KMS-11 (cell line): ENCODE results near the gene NINJ1.

Experiments
- H2AFZ ChIP-seq: fragments of 200-600 bp; sonication (generic); 2 replicates; pipeline ENCODE4 v1.6.1; 2016; ENCODE audit warnings: antibody characterized with exemption, mixed run types, low read depth
- H3K27ac ChIP-seq: fragments of 200-600 bp; sonication (generic); 2 replicates; pipeline ENCODE4 v1.6.1; 2016; ENCODE audit warnings: mild to moderate bottlenecking, mixed run types
- H3K27me3 ChIP-seq: fragments of 200-600 bp; sonication (generic); 2 replicates; pipeline ENCODE4 v1.6.1; 2017; ENCODE audit warnings: mild to moderate bottlenecking, low read depth, mixed run types, moderate library complexity; ENCODE audit not compliant: insufficient read depth
- H3K36me3 ChIP-seq: fragments of 200-600 bp; sonication (generic); 2 replicates; pipeline ENCODE4 v1.6.1; 2017; ENCODE audit warnings: mild to moderate bottlenecking, mixed run types; ENCODE audit not compliant: insufficient read depth
- H3K4me1 ChIP-seq: fragments of 200-600 bp; sonication (generic); 2 replicates; pipeline ENCODE4 v1.6.1; 2016; ENCODE audit warnings: mild to moderate bottlenecking, low read depth, mixed run types; ENCODE audit not compliant: poor library complexity, severe bottlenecking
- H3K4me2 ChIP-seq: fragments of 200-600 bp; sonication (generic); 2 replicates; pipeline ENCODE4 v1.7.0; 2016; ENCODE audit warnings: mild to moderate bottlenecking, mixed run types
- H3K4me3 ChIP-seq: fragments of 200-600 bp; sonication (generic); IDR thresholded peaks from 2 replicates; pipeline ENCODE4 v1.6.1; 2017; ENCODE audit warnings: low read depth, low read length, mixed read lengths; ENCODE audit not compliant: insufficient read depth
- H3K79me2 ChIP-seq: fragments of 200-600 bp; sonication (generic); 2 replicates; pipeline ENCODE4 v1.6.1; 2016; ENCODE audit warnings: low read depth, mixed run types; ENCODE audit not compliant: insufficient read depth
- H3K9ac ChIP-seq: fragments of 200-600 bp; sonication (generic); 2 replicates; pipeline ENCODE4 v1.6.1; 2016; ENCODE audit warnings: mild to moderate bottlenecking, mixed run types
- H4K20me1 ChIP-seq: fragments of 200-600 bp; sonication (generic); 2 replicates; pipeline ENCODE4 v1.6.1; 2016; ENCODE audit warnings: mild to moderate bottlenecking, mixed run types; ENCODE audit not compliant: insufficient read depth
- TF ChIP-seq, protein P1 (sequence below): fragments of 200-600 bp; sonication (generic); conservative IDR thresholded peaks from 2 replicates; pipeline ENCODE4 v1.6.1; 2017; ENCODE audit warnings: low read depth, mild to moderate bottlenecking, antibody characterized with exemption, low read length, moderate library complexity, mixed read lengths

The NINJ1 gene

DNA sequence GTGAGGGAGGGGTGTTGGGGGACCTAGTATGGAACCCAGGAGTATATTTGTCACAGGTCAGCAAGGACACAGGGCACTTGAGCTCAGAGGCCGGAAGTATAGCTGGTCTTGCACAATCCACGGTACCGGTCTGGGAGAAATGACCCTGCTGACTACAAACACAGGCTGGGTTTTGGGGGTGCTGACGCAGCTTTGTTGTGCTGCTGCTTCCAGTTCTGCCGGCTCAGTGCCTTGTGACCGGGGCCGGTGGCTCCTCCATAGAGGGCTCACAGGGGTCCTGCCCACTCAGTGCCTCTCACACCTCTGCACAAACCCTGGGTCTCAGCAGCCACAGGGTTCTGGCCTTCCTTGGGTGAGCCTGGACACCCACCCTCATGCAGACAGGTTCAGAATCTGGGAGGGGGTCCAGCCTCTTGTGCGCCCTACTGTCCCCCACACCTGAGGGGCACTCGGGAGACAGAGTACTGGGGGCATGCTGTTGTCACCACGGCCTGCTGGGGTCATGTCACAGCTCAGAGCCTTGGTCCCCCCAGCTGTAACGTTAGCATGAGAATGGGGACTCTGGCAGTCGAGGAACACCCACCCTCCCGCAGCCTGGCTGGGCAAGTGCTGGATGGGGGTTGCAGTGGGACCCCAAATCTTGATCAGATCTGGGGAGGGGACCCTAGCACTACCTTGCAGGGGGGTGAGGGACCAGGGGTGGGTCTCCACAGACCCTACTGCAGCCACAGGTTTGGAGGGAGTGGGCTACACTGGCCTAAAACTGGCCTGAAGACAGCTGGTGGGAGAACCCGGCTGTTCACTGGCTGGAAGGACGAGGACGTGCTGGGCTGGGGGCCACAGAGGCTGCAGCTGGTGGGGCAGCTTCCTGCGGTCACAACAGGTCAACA is 17.7 kb downstream of the NINJ1 start:
- H3K4me1 ChIP-seq, result peaks cover 28% of the 10 kb centered on the region
- no peaks in the 10 kb centered on the region for H3K36me3 ChIP-seq
- H3K9ac ChIP-seq, result no peak overlapping the region
- H3K27ac ChIP-seq, result no peak overlapping the region
- H3K4me3 ChIP-seq, result no peak overlapping the region
- no peak overlapping the region for H3K4me2 ChIP-seq
- TF ChIP-seq, protein P1, sequence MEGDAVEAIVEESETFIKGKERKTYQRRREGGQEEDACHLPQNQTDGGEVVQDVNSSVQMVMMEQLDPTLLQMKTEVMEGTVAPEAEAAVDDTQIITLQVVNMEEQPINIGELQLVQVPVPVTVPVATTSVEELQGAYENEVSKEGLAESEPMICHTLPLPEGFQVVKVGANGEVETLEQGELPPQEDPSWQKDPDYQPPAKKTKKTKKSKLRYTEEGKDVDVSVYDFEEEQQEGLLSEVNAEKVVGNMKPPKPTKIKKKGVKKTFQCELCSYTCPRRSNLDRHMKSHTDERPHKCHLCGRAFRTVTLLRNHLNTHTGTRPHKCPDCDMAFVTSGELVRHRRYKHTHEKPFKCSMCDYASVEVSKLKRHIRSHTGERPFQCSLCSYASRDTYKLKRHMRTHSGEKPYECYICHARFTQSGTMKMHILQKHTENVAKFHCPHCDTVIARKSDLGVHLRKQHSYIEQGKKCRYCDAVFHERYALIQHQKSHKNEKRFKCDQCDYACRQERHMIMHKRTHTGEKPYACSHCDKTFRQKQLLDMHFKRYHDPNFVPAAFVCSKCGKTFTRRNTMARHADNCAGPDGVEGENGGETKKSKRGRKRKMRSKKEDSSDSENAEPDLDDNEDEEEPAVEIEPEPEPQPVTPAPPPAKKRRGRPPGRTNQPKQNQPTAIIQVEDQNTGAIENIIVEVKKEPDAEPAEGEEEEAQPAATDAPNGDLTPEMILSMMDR, result no peak
- no peak overlapping the region for H2AFZ ChIP-seq
- no peaks in the 10 kb centered on the region for H3K27me3 ChIP-seq
- no peaks in the 10 kb centered on the region for H4K20me1 ChIP-seq
- H3K79me2 ChIP-seq, result no peaks in the 10 kb centered on the region

DNA sequence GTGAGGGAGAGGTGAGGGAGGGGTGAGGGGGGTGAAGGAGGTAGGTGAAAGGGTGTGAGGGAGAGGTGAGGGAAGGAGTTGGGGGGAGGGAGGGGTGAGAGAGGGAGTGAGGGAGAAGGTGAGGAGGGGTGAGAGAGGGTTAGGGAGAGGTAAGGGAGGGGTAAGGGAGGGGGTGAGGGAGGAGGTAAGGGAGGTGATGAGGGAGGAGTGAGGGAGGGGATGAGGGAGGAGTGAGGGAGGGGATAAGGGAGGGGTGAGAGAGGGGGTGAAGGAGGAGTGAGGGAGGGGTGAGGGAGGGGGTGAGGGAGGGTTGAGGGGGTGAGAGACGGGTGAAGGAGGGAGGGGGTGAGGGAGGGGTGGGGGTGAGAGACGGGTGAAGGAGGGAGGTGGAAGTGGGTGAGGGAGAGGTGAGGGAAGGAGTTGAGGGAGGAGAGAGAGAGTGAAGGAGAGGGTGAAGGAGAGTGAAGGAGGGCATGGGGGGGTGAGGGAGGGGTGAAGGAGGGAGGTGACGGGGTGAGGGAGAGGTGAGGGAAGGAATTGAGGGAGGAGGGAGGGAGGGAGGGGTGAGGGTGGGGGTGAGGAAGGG is 18.5 kb downstream of the NINJ1 start:
- no peaks in the 10 kb centered on the region for H3K79me2 ChIP-seq
- no peak overlapping the region for H3K9ac ChIP-seq
- no peaks in the 10 kb centered on the region for H4K20me1 ChIP-seq
- H3K27me3 ChIP-seq, result no peaks in the 10 kb centered on the region
- no peak overlapping the region for H3K4me3 ChIP-seq
- peaks cover 28% of the 10 kb centered on the region for H3K4me1 ChIP-seq
- TF ChIP-seq, protein P1, result no peak
- no peak overlapping the region for H3K4me2 ChIP-seq
- H3K36me3 ChIP-seq, result no peaks in the 10 kb centered on the region
- H3K27ac ChIP-seq, result no peak overlapping the region
- H2AFZ ChIP-seq, result no peak overlapping the region

DNA sequence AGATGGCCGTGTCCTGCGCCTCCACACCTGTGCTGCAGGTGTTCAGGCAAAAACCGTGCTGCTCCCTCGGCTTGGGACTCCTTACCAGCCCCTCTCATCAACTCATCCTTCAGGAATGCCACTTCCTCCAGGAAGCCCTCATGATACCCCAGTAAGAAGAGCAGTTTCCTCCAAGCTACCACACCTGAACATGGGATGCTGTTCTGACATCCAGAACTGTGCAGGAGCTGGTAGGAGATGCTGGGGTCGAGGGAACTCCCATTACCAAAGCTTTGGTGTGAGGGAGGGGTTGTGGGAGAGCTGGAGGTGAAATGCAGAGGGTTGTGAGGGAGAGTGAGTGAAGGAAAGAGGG is 19.1 kb downstream of the NINJ1 start:
- Histone ChIP-seq H3K36me3 (no peaks in the 10 kb centered on the region), H3K27me3 (no peaks in the 10 kb centered on the region), H3K79me2 (no peaks in the 10 kb centered on the region), H4K20me1 (no peaks in the 10 kb centered on the region), H3K4me2 (no peak overlapping the region), H2AFZ (no peak overlapping the region), H3K9ac (no peak overlapping the region), H3K27ac (no peak overlapping the region), H3K4me1 (peaks cover 28% of the 10 kb centered on the region), H3K4me3 (no peak overlapping the region)
- TF ChIP-seq, protein P1, result no peak

DNA sequence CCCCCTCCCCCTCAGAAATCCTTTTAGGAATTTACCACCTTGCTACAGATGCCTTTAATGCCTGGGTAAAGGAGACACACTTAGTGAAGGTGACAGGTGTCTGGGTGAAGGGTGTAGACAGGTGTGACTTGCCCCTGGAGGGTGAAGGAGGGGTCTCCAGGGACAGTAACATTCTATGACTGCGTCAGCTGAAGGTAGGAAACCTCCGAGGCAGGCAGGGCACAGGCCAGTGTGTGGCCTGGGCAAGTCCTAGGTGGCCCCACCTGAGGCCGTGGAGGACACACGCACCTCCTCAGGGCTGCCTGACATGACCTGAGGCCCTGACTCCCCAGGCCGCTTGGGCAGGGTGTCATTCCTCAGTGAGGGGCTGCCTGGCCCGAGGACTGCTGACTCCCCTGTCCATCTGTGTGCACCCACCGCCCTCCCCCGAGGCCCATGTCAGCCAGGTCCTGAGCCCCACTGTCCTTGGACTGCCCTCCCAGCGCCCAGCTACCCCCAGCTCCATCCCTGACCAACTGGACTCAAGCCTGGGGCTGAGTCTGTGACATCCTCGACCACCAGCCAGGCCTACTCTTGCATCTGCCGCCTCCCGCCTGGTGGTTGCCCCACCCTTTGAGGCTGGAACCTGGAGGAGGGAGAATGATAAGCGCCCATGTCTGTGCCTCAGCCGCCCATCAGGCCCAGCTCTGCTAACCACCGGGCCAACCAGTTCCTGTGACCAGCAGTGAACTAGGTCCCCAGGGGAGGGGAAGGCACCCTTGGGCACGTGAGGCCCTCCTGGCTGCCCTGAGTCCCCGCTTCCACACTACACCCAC is 19.7 kb downstream of the NINJ1 start:
- no peaks in the 10 kb centered on the region for H3K36me3 ChIP-seq

More for the DNA sequence above, 19.7 kb downstream of the NINJ1 start:
- H3K27ac ChIP-seq, result peak overlapping the region; percentile 59
- H4K20me1 ChIP-seq, result no peaks in the 10 kb centered on the region
- no peak overlapping the region for H3K4me3 ChIP-seq
- H3K27me3 ChIP-seq, result no peaks in the 10 kb centered on the region
- H3K9ac ChIP-seq, result peak overlapping the region; percentile 59; the same call in 1 of the 2 replicates
- H2AFZ ChIP-seq, result no peak overlapping the region
- TF ChIP-seq, protein P1, result no peak
- H3K4me1 ChIP-seq, result peaks cover 28% of the 10 kb centered on the region
- H3K4me2 ChIP-seq, result no peak overlapping the region; the same call in 1 of the 2 replicates
- no peaks in the 10 kb centered on the region for H3K79me2 ChIP-seq
